ENCODE results near the gene PLA2G2A. TPM values are rescaled to one million over a fixed set of nuclear protein-coding genes. Genes with fewer than 3 reads are reported as not detected.

PLA2G2A gene
- total and polyA plus RNA-seq, 9 donors = 23.0 to 819 (median 143) TPM

DNA sequence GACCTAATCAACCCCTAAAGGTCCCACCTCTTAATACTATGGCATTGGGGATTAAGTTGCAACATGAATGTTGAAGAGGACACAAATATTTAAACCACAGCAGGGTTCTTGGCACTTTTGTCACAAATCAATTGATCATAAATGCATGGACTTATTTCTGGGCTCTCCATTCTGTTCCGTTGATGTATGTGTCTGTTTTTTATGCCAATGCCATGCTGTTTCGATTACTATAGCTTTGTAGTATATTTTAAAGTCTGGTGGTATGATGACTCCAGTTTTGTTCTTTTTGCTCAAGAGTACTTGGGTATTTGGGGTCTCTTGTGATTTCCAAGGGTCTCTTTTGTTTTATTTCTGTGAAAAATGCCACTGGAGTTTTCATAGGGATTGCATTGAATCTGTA is 34.7 kb upstream of the PLA2G2A start:
- Histone ChIP-seq H3K36me3 (no peaks in the 10 kb centered on the region), H3K27me3 (no peaks in the 10 kb centered on the region), H3K27ac (no peak overlapping the region), H3K9me3 (no peaks in the 10 kb centered on the region), H3K4me3 (no peak overlapping the region), H3K4me1 (ENCODE audit: insufficient read depth) (peaks cover under 1% of the 10 kb centered on the region)
- WGBS, 3 donors = 89 to 94% (median 90%) methylated on average over 2 of the region's 2 CpGs
- intact Hi-C loops (cut with DNase I) = no loop called here
- DNase-seq = no peak
- TF ChIP-seq EP300 (IDR thresholded peaks at IDR 0.05) (no peak), POLR2A (IDR thresholded peaks at IDR 0.05) (no peak)
- TF ChIP-seq, protein P1, sequence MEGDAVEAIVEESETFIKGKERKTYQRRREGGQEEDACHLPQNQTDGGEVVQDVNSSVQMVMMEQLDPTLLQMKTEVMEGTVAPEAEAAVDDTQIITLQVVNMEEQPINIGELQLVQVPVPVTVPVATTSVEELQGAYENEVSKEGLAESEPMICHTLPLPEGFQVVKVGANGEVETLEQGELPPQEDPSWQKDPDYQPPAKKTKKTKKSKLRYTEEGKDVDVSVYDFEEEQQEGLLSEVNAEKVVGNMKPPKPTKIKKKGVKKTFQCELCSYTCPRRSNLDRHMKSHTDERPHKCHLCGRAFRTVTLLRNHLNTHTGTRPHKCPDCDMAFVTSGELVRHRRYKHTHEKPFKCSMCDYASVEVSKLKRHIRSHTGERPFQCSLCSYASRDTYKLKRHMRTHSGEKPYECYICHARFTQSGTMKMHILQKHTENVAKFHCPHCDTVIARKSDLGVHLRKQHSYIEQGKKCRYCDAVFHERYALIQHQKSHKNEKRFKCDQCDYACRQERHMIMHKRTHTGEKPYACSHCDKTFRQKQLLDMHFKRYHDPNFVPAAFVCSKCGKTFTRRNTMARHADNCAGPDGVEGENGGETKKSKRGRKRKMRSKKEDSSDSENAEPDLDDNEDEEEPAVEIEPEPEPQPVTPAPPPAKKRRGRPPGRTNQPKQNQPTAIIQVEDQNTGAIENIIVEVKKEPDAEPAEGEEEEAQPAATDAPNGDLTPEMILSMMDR (IDR thresholded peaks at IDR 0.05) = no peak

DNA sequence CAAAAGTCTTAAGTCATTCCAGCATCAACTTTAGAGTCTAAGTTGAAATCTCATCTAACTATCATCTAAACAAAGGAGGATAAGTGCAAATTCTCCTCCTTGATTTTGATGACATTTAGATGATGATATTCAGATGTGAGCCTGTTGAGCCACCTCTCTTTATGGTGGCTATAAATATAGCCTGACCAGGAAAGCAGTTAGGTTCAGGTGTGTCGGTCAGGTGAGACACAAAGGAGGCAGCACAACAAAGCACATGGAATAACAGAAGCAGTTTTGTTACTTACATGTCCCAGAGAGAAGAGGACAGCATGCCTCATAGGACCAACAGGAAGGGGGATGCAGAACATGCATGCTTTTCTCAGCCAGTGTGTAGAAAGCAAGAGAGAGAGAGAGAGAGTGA is 30.6 kb upstream of the PLA2G2A start:
- H3K9me3 ChIP-seq = no peaks in the 10 kb centered on the region
- TF ChIP-seq EP300 (IDR thresholded peaks at IDR 0.05) = no peak
- TF ChIP-seq, protein P1 (IDR thresholded peaks at IDR 0.05) = no peak
- TF ChIP-seq POLR2A (IDR thresholded peaks at IDR 0.05) = no peak
- H3K4me3 ChIP-seq = no peak overlapping the region
- 89 to 100% (median 97%) methylated on average over 1 of the region's 1 CpG for WGBS, 3 donors
- H3K27ac ChIP-seq = no peak overlapping the region
- DNase-seq = no peak
- intact Hi-C loops (cut with DNase I) = no loop called here
- H3K36me3 ChIP-seq = no peaks in the 10 kb centered on the region
- peaks cover 7% of the 10 kb centered on the region for H3K4me1 ChIP-seq (ENCODE audit: insufficient read depth)
- H3K27me3 ChIP-seq = no peaks in the 10 kb centered on the region

DNA sequence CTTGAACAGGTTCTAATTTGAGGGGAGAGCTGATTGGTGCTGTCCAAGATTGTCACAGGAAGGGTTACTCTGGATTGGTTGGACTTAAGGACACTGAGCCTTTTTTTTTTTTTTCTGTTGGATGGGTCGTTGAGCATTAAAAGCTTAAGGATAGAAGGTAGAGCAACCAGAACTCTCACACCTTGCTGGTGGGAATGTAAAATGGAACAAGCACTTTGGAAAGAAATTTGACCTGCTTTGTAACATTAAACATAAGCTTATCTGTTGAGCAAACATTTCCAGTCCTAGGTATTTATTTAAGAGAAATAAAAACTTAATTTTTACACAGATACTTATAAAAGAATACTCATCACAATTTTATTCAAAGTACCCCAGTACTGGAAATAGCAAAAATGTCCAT is 29.8 kb upstream of the PLA2G2A start:
- Histone ChIP-seq H3K4me3 (no peak overlapping the region), H3K27ac (peak overlapping the region in 1 of 2 donors; percentile 71), H3K4me1 (ENCODE audit: insufficient read depth) (peaks cover 7% of the 10 kb centered on the region), H3K9me3 (no peaks in the 10 kb centered on the region), H3K36me3 (no peaks in the 10 kb centered on the region), H3K27me3 (no peaks in the 10 kb centered on the region)
- intact Hi-C loops (cut with DNase I) = no loop called here
- TF ChIP-seq POLR2A (IDR thresholded peaks at IDR 0.05) (no peak), EP300 (IDR thresholded peaks at IDR 0.05) (no peak)
- TF ChIP-seq, protein P1 (IDR thresholded peaks at IDR 0.05) = no peak
- DNase-seq = no peak
- WGBS, 3 donors = 47 to 63% (median 56%) methylated on average over 1 of the region's 1 CpG

DNA sequence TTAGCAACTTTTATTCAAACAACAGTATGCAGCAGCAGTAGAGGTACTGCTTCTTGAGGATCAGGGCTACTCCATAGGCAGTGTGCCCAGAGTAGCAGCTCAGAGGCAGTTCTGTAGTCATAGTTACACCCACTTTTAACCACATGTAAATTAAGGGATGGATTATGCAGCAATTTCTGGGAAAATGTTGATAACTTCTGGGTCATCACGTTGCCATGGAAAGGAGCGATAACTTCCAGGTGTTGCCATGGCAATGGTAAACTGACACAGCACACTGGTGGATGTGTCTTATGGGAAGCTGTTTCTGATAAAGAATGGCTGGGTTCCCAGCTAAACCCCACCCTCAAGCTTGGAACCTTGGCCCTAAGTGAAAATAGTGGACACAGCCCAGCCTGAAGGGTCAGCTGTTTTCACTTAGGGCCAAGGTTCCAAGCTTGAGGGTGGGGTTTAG is 29.0 kb upstream of the PLA2G2A start:
- peak overlapping the region in 1 of 2 donors; percentile 79 for H3K27ac ChIP-seq
- TF ChIP-seq EP300 (IDR thresholded peaks at IDR 0.05) = peak; percentile 98
- TF ChIP-seq, protein P1 (IDR thresholded peaks at IDR 0.05) = no peak
- peak; percentile 30 for TF ChIP-seq POLR2A (IDR thresholded peaks at IDR 0.05)
- H3K9me3 ChIP-seq = no peaks in the 10 kb centered on the region
- no peak overlapping the region for H3K4me3 ChIP-seq
- intact Hi-C loops (cut with DNase I) = no loop called here
- DNase-seq = peak; percentile 72 to 93 (median 82)
- H3K4me1 ChIP-seq (ENCODE audit: insufficient read depth) = peaks cover 7% of the 10 kb centered on the region
- H3K36me3 ChIP-seq = no peaks in the 10 kb centered on the region
- no peaks in the 10 kb centered on the region for H3K27me3 ChIP-seq
- WGBS, 3 donors = 0 to 11% (median 10%) methylated on average over 2 of the region's 2 CpGs
